Endodermal cell (in vitro differentiated cells): ENCODE data around the gene CYLD. TPM values are rescaled to one million over a fixed set of nuclear protein-coding genes. Genes with fewer than 3 reads are reported as not detected.
A peak's percentile ranks its signal among the peaks of the same experiment; 100 is the strongest.

Experiments used
- DNase-seq: peaks from one replicate; pipeline ENCODE4 v3.0.0-alpha.2; 2017
- H3K27ac ChIP-seq: 2 replicates; pipeline ENCODE4 v1.5.1; 2013; ENCODE audit warnings: mild to moderate bottlenecking, low read depth, low read length, moderate library complexity
- H3K27me3 ChIP-seq: 2 replicates; pipeline ENCODE4 v1.6.1; 2013; ENCODE audit warnings: mild to moderate bottlenecking, low read length, moderate library complexity; ENCODE audit not compliant: insufficient read depth, control insufficient read depth, poor library complexity, severe bottlenecking
- H3K36me3 ChIP-seq: 2 replicates; pipeline ENCODE4 v1.7.0; 2013; ENCODE audit warnings: mild to moderate bottlenecking, low read length, moderate library complexity; ENCODE audit not compliant: control insufficient read depth, insufficient read depth
- H3K4me1 ChIP-seq: one replicate; pipeline ENCODE4 v1.7.0; 2013; ENCODE audit warnings: low read length; ENCODE audit not compliant: control insufficient read depth, insufficient read depth
- H3K4me3 ChIP-seq: 2 replicates; pipeline ENCODE4 v1.5.1; 2013; ENCODE audit warnings: mild to moderate bottlenecking, low read length, moderate library complexity
- H3K9ac ChIP-seq: 2 replicates; pipeline ENCODE4 v1.6.1; 2013; ENCODE audit warnings: mild to moderate bottlenecking, low read length, moderate library complexity; ENCODE audit not compliant: poor library complexity, severe bottlenecking; ENCODE audit errors: extremely low read depth
- H3K9me3 ChIP-seq: 2 replicates; pipeline ENCODE4 v1.6.1; 2013; ENCODE audit warnings: mild to moderate bottlenecking, low read length, moderate library complexity; ENCODE audit not compliant: control insufficient read depth
- H3K27ac Mint-ChIP-seq: 2 replicates; pipeline ENCODE4 v1.8.0; 2020; ENCODE audit warnings: mixed read lengths
- H3K27me3 Mint-ChIP-seq: 2 replicates; pipeline ENCODE4 v1.8.0; 2021; ENCODE audit warnings: mild to moderate bottlenecking, mixed read lengths; ENCODE audit not compliant: insufficient read depth
- H3K36me3 Mint-ChIP-seq: 2 replicates; pipeline ENCODE4 v1.8.0; 2020; ENCODE audit warnings: low read depth, mixed read lengths
- H3K4me1 Mint-ChIP-seq: 2 replicates; pipeline ENCODE4 v1.8.0; 2020; ENCODE audit warnings: mixed read lengths
- H3K4me3 Mint-ChIP-seq: 2 replicates; pipeline ENCODE4 v1.8.0; 2020; ENCODE audit warnings: mild to moderate bottlenecking, moderate library complexity, mixed read lengths
- H3K9me3 Mint-ChIP-seq: 2 replicates; pipeline ENCODE4 v1.8.0; 2020; ENCODE audit warnings: mild to moderate bottlenecking, mixed read lengths
- WGBS, 2 experiments: methylation state at CpG; one replicate each; pipeline versions ENCODE4 v1.1.5 to v1.1.7; 2013; ENCODE audit warnings: missing lambda C conversion rate in 2 of 2, mixed read lengths in 1 of 2; ENCODE audit not compliant: insufficient coverage in 1 of 2, insufficient read length in 1 of 2; 5-methylcytosine and 5-hydroxymethylcytosine counted together
- total RNA-seq, 2 donors: library from RNA; stranded (reverse); fragmentation: NEBNext Ultra II Directional in 1 of 2; extraction: Animal tissue kit (Norgen Biotek cat#: 25700) in 1 of 2; gene quantifications; 2 replicates in 1 of 2; 3 replicates in 1 of 2; pipeline ENCODE4 v1.2.1, GENCODE V29; 2021
- TF ChIP-seq, protein P1 (sequence below): fragments of 200-600 bp; sonication (generic); conservative IDR thresholded peaks from 2 replicates; pipeline ENCODE4 v1.5.0; 2021; ENCODE audit warnings: antibody characterized with exemption, mild to moderate bottlenecking

Gene CYLD
- total RNA-seq, 2 donors from 2014 or later, result 12.7 TPM

DNA sequence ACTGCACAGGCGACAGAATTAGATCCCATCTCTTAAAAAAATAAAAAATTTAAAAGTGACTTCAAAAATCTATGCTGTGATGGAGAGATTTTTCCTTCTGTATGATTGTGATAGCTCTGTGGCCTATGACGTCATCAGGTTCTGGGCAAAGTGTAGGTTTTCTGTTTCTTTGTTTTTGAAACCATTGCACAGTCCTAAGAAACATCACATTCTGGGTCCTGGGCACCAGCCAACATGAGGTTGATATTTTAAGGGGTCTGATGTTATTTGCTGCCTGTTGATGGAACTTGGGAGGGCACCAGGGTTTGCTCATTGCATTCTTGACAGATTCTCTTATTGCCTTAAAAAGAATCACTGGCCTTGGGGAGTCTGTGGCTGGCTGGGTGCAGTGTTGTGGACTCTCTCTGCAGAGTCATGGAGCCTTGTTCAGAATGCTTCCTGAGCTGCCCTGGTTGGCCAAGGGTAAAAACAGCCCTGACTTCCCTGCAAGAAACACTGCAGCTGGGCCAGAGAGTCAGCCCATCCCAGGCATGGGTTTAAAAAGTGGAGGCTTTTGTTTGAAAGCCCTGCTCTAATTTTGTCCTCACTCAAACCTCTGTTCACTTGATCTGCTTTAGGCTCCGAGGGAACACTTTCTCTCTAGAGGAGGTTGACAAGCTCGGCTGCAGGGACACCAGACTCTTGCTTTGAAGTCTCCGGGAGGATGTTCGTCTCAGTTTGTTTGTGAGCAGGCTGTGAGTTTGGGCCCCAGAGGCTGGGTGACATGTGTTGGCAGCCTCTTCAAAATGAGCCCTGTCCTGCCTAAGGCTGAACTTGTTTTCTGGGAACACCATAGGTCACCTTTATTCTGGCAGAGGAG is 10.5 kb upstream of the CYLD start:
- Mint-ChIP-seq H3K4me1 (no peaks in the 10 kb centered on the region), H3K4me3 (no peak overlapping the region), H3K9me3 (no peaks in the 10 kb centered on the region), H3K27me3 (peaks cover 10% of the 10 kb centered on the region), H3K27ac (no peak overlapping the region), H3K36me3 (no peaks in the 10 kb centered on the region)
- 76 to 90% methylated on average over 3 to 6 of the region's 6 CpGs for WGBS, 2 experiments
- H3K9ac ChIP-seq, result no peak overlapping the region
- TF ChIP-seq, protein P1, sequence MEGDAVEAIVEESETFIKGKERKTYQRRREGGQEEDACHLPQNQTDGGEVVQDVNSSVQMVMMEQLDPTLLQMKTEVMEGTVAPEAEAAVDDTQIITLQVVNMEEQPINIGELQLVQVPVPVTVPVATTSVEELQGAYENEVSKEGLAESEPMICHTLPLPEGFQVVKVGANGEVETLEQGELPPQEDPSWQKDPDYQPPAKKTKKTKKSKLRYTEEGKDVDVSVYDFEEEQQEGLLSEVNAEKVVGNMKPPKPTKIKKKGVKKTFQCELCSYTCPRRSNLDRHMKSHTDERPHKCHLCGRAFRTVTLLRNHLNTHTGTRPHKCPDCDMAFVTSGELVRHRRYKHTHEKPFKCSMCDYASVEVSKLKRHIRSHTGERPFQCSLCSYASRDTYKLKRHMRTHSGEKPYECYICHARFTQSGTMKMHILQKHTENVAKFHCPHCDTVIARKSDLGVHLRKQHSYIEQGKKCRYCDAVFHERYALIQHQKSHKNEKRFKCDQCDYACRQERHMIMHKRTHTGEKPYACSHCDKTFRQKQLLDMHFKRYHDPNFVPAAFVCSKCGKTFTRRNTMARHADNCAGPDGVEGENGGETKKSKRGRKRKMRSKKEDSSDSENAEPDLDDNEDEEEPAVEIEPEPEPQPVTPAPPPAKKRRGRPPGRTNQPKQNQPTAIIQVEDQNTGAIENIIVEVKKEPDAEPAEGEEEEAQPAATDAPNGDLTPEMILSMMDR, result no peak
- peaks cover 4% of the 10 kb centered on the region for H3K27me3 ChIP-seq
- DNase-seq, result peak; percentile 19
- H3K4me3 ChIP-seq, result no peak overlapping the region
- no peaks in the 10 kb centered on the region for H3K36me3 ChIP-seq
- H3K27ac ChIP-seq, result no peak overlapping the region
- no peaks in the 10 kb centered on the region for H3K4me1 ChIP-seq
- H3K9me3 ChIP-seq, result no peaks in the 10 kb centered on the region

DNA sequence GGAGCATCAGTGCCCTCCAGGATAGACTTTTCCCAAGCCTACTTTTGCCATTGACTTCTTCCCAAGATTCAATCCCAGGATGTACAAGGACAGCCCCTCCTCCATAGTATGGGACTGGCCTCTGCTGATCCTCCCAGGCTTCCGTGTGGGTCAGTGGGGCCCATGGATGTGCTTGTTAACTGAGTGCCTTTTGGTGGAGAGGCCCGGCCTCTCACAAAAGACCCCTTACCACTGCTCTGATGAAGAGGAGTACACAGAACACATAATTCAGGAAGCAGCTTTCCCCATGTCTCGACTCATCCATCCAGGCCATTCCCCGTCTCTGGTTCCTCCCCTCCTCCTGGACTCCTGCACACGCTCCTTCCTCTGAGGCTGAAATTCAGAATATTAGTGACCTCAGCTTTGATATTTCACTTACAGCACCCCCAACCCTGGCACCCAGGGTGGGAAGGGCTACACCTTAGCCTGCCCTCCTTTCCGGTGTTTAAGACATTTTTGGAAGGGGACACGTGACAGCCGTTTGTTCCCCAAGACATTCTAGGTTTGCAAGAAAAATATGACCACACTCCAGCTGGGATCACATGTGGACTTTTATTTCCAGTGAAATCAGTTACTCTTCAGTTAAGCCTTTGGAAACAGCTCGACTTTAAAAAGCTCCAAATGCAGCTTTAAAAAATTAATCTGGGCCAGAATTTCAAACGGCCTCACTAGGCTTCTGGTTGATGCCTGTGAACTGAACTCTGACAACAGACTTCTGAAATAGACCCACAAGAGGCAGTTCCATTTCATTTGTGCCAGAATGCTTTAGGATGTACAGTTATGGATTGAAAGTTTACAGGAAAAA is 9.7 kb upstream of the CYLD start:
- no peaks in the 10 kb centered on the region for H3K4me1 ChIP-seq
- Mint-ChIP-seq H3K4me1 (no peaks in the 10 kb centered on the region), H3K4me3 (no peak overlapping the region), H3K27me3 (peaks cover 18% of the 10 kb centered on the region), H3K36me3 (no peaks in the 10 kb centered on the region), H3K27ac (no peak overlapping the region), H3K9me3 (no peaks in the 10 kb centered on the region)
- peak; percentile 18 for DNase-seq
- H3K27ac ChIP-seq, result no peak overlapping the region
- TF ChIP-seq, protein P1, result no peak
- peaks cover 12% of the 10 kb centered on the region for H3K27me3 ChIP-seq
- no peaks in the 10 kb centered on the region for H3K9me3 ChIP-seq
- H3K4me3 ChIP-seq, result no peak overlapping the region
- WGBS, 2 experiments, result 89 to 93% methylated on average over 8 to 10 of the region's 10 CpGs
- no peaks in the 10 kb centered on the region for H3K36me3 ChIP-seq
- no peak overlapping the region for H3K9ac ChIP-seq

DNA sequence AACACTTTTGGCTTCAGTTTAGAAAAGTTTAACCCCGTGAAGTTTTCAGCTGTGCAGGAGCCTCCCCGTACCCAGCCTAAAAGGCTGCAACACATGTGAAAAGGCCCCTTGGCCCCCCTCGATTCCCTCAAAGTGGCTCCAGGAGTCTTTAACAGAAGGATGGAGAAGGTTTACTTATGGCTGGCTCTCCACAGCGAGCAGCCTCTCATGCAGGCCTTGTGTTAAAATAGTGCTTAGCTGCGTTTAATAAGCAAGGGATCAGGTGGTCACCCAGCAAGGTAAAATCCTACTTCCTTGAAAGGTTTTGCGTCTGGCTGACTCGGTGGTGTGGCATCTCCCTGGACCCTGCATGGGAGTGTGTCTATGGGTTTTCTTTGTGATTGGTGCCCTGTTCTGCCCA is 8.4 kb upstream of the CYLD start:
- Mint-ChIP-seq H3K27me3 (peaks cover 22% of the 10 kb centered on the region), H3K36me3 (no peaks in the 10 kb centered on the region), H3K27ac (no peak overlapping the region), H3K4me1 (no peaks in the 10 kb centered on the region), H3K4me3 (no peak overlapping the region), H3K9me3 (no peaks in the 10 kb centered on the region)
- H3K9ac ChIP-seq, result no peak overlapping the region
- no peak overlapping the region for H3K27ac ChIP-seq
- H3K4me1 ChIP-seq, result no peaks in the 10 kb centered on the region
- H3K36me3 ChIP-seq, result no peaks in the 10 kb centered on the region
- H3K27me3 ChIP-seq, result peaks cover 24% of the 10 kb centered on the region
- H3K9me3 ChIP-seq, result no peaks in the 10 kb centered on the region
- H3K4me3 ChIP-seq, result no peak overlapping the region
- TF ChIP-seq, protein P1, result no peak
- peak; percentile 34 for DNase-seq
- WGBS, 2 experiments, result 91 to 92% methylated on average over 3 to 7 of the region's 7 CpGs
